CD4-positive, alpha-beta T cell treated with Interferon gamma for 1 hour (primary cell): ENCODE data around the gene DHRS13.
"Not testable (repeated sequence)": the region's sequence is repeated elsewhere in the genome, so short reads cannot be mapped to it uniquely, and the experiment has no call there.

ENCODE experiments used
- DNase-seq: peaks from one replicate; pipeline ENCODE4 v3.0.0-alpha.2; 2020

Gene DHRS13

GRCh38 chr17:28881533-28882056 lies 21.3 kb downstream of the DHRS13 start:
- no peak for DNase-seq

- no peak for DNase-seq
Measured at GRCh38 chr17:28880572-28880945, 22.3 kb downstream of the DHRS13 start.

- DNase-seq = no peak
Measured at GRCh38 chr17:28879886-28880571, 22.9 kb downstream of the DHRS13 start.

- no peak for DNase-seq
Measured at GRCh38 chr17:28878981-28879380, 23.9 kb downstream of the DHRS13 start.

- no peak for DNase-seq
Measured at GRCh38 chr17:28878158-28878910, 24.5 kb downstream of the DHRS13 start.

GRCh38 chr17:28877150-28877711 lies 25.6 kb downstream of the DHRS13 start:
- DNase-seq = not testable (repeated sequence)

- DNase-seq = no peak
Measured at GRCh38 chr17:28875848-28876550, 26.9 kb downstream of the DHRS13 start.

GRCh38 chr17:28874750-28875149 lies 28.1 kb downstream of the DHRS13 start:
- no peak for DNase-seq

GRCh38 chr17:28873839-28874238 lies 29.0 kb downstream of the DHRS13 start:
- DNase-seq = no peak

GRCh38 chr17:28871056-28871579 lies 31.8 kb downstream of the DHRS13 start:
- DNase-seq = peak; percentile 29

GRCh38 chr17:28867276-28867675 lies 35.6 kb downstream of the DHRS13 start:
- no peak for DNase-seq

GRCh38 chr17:28865946-28866752 lies 36.7 kb downstream of the DHRS13 start:
- DNase-seq = no peak

GRCh38 chr17:28864991-28865849 lies 37.7 kb downstream of the DHRS13 start:
- DNase-seq = no peak

GRCh38 chr17:28863953-28864352 lies 38.9 kb downstream of the DHRS13 start:
- no peak for DNase-seq

- DNase-seq = no peak
Measured at GRCh38 chr17:28862561-28862960, 40.3 kb downstream of the DHRS13 start.

- DNase-seq = no peak
Measured at GRCh38 chr17:28861393-28862203, 41.3 kb downstream of the DHRS13 start.

- DNase-seq = no peak
Measured at GRCh38 chr17:28860363-28860808, 42.5 kb downstream of the DHRS13 start.

GRCh38 chr17:28858801-28859355 lies 44.0 kb downstream of the DHRS13 start:
- no peak for DNase-seq

GRCh38 chr17:28857905-28858800 lies 44.7 kb downstream of the DHRS13 start:
- DNase-seq = no peak
